Activated T-cell treated with anti-CD3 and anti-CD28 coated beads for 4 hours (primary cell): Measurements from ENCODE around the gene ASTN2.
"Not testable (repeated sequence)": the region's sequence is repeated elsewhere in the genome, so short reads cannot be mapped to it uniquely, and the experiment has no call there.

Source experiments
- DNase-seq: peaks from one replicate; pipeline ENCODE4 v3.0.0-alpha.2; 2020

ASTN2 gene

DNA sequence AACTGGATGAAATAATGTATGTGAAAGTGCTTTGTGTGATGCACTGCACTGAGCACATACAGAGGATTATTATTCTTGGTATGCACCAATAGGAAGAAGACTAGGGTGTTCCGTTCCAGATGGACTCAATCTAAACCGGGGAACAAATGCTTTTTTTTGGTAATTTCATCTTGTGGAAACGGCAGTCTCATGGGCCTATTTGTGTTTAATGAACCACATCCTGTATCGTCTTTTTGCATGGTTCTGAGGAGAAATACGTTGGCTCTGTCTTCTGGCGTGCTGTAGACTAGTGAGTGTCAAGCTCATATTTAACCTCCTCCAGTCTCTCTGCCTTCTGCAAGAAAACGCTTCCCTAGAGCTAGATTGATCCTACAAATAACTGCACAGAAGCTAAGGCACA, 697.7 kb downstream of the ASTN2 start:
- no peak for DNase-seq

GRCh38 chr9:116716438-116716837, 698.4 kb downstream of the ASTN2 start:
- DNase-seq: no peak

DNA sequence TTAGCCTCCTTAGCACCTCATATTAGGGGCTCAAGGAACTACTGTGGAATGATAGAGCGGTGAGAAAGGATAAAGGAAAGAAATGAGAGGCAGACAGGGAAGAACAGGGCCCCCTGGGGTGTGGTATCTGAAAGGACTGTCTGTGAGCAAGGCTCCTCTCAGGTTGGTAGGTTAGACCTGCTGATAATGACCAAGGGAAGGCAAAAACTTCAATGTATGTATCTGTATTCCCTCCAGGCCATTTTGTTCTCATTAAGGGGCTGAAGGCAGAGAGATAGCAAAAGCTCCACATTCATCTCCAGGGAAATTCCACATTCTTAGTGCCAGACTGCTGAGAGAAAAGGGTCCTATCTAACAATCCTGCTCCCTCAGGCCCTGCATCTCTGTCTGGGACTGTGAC, 699.1 kb downstream of the ASTN2 start:
- no peak for DNase-seq

DNA sequence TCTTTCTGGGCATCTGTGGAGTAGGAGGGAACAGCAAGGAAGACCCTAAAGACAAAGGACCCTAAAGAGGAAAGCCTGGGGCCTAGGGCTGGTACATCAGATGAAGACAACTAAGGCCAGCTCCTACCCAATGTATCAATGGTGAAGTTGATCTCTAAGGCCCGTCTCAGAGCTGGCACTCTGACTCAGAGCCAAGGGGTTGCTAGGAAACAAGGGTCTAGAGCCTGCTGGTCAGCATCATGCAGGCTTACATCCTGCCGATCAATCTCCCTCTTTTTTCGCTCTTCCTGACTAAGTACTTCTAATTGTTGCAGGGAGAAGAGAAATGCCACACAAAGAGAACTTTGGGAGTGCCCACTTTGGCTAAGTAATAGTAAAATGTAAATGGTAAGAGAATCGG, 701.6 kb downstream of the ASTN2 start:
- no peak for DNase-seq

DNA sequence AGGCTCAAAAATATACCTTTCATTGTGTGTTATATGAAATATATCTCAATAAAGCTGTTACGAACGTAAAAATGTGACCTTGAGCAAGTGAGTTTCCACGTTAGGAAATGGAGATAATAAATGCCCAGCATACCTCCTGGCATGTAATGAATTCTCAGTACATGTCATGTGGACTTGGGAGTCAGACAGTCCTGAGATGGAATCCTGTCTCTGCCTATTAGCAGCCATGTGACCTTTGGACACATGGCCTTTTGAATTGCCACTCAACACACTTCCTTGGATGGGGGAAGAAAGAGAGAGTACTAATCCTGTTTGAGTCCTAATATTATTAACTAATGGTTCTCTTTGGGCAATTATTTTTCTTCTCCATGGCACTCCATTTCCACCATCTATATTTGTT, 702.1 kb downstream of the ASTN2 start:
- DNase-seq: no peak

- no peak for DNase-seq
These were observed 708.3 kb downstream of the ASTN2 start for GRCh38 chr9:116706310-116707290.

DNA sequence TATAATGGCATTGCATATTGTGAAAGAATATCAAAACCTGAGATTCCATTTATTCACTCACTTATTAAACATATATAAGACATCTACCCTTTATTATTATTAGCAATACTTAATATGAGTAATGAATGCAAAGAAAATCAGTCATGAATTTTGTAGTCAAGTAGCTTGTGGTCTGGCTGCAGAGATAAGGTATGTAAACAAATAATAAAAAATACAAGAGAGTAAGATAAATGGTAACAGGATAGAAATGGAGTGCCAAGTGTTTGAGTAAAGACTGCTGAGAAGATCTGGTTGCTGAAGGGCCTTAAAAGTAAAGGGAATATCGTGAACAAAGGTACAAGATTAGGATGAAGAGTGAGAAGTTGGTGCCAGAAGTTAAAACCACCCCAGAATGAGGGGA, 709.3 kb downstream of the ASTN2 start:
- no peak for DNase-seq

DNA sequence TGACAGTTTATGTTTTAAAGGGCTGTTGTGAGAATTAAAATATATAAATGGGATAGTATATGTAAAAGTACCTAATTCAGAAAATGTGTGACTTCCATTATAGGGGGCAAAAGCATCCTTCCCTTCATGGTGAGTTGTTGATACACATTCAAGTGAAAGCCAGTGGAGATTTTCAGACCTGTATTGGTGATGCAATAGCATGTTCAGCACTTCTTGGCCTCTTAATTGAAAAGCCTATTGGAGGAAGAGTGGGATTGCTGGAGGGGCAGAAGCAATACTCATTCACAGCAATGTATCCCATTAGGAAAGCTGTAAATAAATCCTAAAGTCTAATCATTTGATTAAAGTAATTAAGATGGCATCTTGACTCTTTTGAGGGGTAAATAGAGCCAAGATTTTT, 710.4 kb downstream of the ASTN2 start:
- no peak for DNase-seq

- DNase-seq: no peak
These were observed 711.2 kb downstream of the ASTN2 start for GRCh38 chr9:116703634-116704033.

DNA sequence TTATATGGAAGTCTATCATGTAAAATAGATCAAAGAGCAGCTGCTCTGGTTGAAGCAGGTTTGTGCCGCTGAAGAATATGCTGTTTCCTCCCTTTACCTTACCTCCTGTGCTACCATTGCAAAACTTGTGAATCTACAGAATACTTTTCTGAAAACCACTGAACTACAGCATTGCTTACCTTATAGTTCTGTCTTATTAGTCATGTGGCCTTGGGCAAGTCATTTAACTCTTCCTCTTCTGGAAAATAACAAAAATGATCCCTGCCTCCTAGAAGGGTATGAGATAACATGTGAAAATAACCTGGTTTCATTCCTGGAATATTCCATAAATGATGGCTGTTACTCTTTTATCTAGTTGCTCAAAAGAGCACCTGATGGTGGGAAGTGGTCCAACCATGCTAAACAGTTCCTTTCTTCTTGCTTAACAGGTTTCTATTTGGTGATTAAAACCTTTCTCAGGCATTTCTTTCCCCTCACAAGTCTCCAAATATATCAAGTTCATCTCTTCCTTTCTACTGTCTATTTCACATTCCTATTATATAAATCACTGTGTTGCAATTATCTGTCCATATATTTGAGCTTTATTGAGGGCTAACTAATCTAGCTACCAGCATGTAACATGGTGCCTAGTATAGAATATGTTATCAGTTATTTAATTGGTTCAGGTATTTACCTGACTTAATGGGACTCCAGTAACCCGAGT, 712.8 kb downstream of the ASTN2 start:
- no peak for DNase-seq

DNA sequence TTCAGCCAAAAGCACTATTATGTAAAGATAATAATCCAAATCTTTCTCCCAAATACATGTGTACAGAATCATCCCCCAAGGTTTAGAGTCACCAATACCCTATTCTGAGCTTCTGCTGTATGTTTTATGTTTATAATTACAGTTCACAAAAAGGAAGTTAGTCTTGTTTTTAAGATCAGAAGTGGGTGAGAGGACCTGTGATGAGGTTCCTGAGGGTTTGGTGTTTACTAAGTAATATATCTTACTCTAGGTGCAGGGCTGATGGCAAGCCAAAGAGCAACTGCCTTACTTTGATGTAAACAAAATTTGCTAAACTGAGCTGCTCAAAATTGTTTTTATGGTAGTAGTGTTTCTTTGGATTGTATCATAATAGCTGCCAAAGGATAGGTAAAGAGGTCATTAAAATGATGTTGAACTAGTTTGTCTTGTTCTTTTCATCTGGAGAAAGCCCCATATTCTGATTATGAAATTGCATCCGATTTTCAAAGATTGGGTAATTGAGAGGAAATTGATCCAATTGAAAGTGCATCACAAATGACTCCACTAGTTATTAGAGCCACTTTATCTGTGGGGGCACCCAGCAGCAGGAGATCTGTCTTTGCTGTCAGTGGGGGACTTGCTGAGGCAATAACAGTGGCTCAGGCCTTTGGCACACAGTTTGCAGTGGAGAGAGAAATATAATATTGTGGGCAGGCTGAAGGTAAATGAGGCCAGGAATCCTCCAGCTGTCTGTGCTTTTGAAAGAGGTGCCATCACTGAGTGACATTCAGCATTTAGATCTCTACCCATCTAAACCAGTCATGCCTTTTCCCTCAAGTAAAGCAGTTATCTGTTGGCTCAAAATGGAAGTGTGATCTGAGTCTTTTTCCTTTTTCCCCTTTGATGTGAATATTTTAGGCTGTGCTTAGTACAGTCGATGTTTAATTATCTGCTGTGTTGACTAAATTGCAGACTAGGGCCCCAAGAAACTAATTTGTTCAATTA, 713.7 kb downstream of the ASTN2 start:
- no peak for DNase-seq

DNA sequence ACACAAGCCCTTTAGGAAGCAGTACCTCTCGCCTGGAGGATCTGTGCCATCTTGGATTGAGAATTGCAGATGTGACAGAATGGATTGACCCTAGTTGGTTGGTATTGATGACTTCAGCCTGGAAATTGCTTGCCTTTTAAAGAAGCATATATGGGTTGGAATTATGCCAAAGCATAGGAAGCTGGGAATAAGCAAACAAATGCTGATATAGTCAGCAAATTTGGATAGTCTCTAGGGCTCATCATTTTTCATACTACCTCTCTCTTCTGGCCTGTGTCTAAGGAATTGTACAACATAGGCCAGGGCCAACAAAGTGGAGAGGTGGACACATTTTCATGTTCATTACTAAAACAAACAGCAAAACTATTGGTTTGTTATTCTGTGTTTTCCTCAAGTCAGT, 714.6 kb downstream of the ASTN2 start:
- DNase-seq: no peak

DNA sequence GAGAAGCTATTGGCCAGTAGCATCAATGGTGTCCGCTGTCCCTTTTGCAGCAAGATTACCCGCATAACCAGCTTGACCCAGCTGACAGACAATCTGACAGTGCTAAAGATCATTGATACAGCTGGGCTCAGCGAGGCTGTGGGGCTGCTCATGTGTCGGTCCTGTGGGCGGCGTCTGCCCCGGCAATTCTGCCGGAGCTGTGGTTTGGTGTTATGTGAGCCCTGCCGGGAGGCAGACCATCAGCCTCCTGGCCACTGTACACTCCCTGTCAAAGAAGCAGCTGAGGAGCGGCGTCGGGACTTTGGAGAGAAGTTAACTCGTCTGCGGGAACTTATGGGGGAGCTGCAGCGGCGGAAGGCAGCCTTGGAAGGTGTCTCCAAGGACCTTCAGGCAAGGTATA, 717.0 kb downstream of the ASTN2 start:
- no peak for DNase-seq

DNA sequence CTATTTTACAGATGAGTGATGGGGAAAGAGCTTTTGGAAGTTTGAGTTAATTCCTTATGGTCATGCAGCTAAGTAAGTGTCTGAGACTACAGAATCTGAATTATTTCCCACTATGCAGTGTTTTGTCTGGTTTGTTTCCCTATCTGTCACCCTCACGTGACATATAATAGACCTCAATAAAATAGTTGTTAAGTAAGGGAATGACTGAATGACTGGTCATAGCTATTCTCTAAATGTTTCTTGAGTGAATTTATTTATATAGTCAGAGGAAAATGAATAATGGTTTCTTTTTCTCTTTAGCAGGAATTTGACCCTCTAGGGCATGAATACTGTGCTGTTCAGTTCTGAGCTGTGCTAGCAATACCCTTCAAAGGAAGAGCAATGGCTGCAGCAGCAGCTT, 717.5 kb downstream of the ASTN2 start:
- DNase-seq: no peak

DNA sequence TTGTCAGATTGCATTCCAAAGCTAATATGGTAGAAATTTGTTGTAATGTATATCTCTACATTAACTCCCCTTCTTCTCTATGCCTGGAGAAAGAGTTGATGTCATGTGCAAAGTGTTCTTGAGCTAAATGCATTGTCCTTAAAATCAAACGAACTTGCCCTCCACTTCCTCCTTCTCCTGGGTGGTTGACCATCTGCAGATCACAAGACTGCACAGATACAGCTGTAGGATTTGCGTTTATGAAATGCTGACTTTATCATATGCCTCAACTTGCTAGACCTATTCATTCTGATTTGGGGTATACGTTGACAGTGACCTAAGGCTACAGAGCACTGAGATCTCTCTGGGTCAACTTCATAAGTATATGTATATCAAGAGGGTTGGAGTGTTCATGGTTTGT, 719.4 kb downstream of the ASTN2 start:
- DNase-seq: no peak

- DNase-seq: no peak
These were observed 720.0 kb downstream of the ASTN2 start for GRCh38 chr9:116694785-116695291.

DNA sequence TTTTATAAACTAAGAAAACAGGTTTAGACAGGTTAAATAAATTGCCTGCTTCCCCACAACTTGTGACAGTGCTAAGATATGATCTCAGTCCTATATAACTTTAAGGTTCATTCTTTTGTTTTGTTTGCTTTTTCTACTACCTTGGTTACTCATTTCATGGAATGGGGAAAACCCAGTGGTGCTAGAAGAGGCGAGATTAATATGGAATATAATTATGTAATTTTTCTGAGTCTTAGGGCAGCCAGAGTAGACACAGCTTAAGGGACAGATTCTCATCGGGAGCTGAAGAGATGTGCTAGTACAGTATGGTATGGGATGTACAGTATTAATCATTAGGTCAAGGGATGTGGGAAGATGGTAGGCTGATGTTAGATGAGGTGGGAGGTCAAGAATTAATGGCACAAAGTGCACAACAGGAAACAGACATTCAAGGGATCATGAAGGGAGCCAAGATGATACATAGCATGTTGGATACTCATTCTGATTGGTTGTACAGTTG, 721.6 kb downstream of the ASTN2 start:
- no peak for DNase-seq

DNA sequence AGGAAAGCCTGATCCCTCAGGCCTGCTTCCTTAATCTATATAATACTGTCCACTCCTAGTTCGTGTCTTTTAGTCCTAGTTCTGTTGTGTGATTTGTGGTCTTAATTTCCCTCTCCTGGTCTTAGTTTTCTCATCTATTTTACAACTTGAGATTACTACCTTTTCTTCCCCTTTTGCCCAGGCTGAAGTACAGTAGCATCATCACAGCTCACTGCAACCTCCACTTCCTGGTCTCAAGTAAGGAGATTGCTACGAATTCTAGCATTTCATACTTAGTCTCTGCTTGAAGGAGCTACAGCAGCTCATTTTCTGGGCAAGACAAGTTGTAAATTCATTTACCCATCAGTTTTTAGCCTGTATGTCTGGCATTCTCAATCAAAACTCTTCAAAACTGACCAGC, 722.2 kb downstream of the ASTN2 start:
- no peak for DNase-seq

DNA sequence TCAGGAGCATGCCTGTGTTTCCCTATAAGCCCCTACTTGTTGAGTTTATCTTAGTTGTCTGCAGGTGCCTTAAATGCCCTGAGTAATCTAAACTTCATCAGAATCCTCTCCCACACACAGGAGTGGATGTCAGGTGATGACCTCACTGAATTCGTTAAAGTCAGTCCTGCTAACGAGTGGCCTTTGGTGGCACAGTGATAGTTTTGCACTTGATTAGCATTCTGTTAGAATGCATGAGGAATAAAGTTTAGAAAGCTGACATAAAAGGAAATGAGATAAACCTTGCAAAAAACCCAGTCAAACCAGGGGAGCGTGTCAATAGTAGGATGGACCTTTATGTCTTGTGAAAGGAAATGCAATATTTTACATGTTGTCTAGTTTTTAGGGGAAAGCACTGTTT, 723.2 kb downstream of the ASTN2 start:
- no peak for DNase-seq

DNA sequence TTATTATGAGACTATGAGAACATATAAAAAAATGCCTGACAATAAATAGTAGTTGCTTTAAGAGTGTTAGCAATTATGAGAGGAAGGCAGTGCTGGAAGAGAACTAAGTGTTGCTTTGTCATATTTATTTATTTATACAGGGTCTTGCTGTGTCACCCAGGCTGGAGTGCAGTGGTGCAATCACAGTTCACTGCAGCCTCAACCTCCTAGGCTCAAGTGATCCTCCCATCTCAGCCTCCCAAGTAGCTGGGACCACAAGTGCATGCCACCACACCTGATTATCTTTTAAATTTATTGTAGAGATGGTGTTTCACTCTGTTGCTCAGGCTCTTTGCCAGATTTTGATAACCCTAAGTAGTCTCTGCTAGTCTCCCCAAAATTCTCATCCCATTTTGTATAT, 724.1 kb downstream of the ASTN2 start:
- DNase-seq: not testable (repeated sequence)

- DNase-seq: no peak
These were observed 725.3 kb downstream of the ASTN2 start for GRCh38 chr9:116689486-116690032.

- DNase-seq: no peak
These were observed 725.9 kb downstream of the ASTN2 start for GRCh38 chr9:116688806-116689485.
